ENCODE results near the gene SORBS2.

The SORBS2 gene

DNA sequence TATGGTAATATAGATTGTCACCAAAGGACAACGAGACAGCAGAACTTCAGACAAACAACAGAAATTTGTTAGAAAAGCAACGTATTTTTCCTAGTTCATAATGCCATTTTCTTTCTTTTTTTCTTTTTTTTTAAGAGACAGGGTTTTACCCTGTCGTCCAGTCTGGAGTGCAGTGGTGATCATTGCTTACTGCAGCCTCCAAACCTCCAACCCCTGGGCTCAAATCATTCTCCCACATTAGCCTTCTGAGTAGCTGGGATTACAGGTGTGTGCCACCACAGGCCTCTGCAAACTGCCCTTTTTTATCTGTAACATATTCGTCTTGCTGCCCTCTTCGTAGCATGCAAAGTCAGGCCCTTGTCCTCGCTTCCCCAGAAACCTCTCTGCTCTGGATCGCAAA, 160.1 kb downstream of the SORBS2 start:
- Mint-ChIP-seq H3K27me3 (ENCODE audit: low read depth) (no peaks in the 10 kb centered on the region), H3K4me1 (peaks cover 25% of the 10 kb centered on the region), H3K27ac (peak overlapping the region in 1 of 3 experiments; percentile 52), H3K9me3 (no peaks in the 10 kb centered on the region), H3K36me3 (ENCODE audit: low read depth) (peaks cover 7% of the 10 kb centered on the region), H3K4me3 (no peak overlapping the region)
- TF ChIP-seq, protein P1, sequence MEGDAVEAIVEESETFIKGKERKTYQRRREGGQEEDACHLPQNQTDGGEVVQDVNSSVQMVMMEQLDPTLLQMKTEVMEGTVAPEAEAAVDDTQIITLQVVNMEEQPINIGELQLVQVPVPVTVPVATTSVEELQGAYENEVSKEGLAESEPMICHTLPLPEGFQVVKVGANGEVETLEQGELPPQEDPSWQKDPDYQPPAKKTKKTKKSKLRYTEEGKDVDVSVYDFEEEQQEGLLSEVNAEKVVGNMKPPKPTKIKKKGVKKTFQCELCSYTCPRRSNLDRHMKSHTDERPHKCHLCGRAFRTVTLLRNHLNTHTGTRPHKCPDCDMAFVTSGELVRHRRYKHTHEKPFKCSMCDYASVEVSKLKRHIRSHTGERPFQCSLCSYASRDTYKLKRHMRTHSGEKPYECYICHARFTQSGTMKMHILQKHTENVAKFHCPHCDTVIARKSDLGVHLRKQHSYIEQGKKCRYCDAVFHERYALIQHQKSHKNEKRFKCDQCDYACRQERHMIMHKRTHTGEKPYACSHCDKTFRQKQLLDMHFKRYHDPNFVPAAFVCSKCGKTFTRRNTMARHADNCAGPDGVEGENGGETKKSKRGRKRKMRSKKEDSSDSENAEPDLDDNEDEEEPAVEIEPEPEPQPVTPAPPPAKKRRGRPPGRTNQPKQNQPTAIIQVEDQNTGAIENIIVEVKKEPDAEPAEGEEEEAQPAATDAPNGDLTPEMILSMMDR (IDR thresholded peaks at IDR 0.05; ENCODE audit: unreplicated experiment in 3 of 3), result no peak

DNA sequence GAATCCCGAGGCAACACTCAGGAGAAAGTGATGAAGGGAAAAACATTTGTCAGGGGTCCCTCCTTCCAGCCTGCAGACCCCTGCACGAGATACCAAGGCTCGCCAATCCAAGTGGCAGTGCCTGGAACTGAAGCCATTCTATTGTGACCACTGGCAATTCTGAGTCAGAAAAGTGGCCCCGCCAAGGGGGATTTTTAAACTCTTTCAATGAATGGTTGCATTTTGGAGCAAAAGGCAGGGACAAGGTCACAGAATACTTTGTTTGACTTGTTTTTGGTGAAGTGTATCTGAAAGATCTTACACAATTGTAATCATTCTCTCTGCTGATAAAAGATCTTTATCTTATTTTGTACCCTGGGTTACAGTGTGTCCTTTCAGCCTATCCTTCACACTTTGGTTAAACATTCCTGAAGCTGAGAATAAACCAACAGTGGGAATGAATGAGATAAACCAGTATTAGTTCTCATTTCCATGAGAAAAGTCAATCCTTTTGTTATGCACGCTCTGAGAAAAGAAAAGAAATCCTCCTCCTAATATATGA, 160.8 kb downstream of the SORBS2 start:
- Mint-ChIP-seq H3K27me3 (ENCODE audit: low read depth) (no peaks in the 10 kb centered on the region), H3K27ac (peak overlapping the region in 1 of 3 experiments; percentile 52), H3K36me3 (ENCODE audit: low read depth) (peaks cover 8% of the 10 kb centered on the region), H3K4me3 (no peak overlapping the region), H3K9me3 (no peaks in the 10 kb centered on the region), H3K4me1 (peaks cover 20% of the 10 kb centered on the region)
- TF ChIP-seq, protein P1 (IDR thresholded peaks at IDR 0.05; ENCODE audit: unreplicated experiment in 3 of 3), result no peak

DNA sequence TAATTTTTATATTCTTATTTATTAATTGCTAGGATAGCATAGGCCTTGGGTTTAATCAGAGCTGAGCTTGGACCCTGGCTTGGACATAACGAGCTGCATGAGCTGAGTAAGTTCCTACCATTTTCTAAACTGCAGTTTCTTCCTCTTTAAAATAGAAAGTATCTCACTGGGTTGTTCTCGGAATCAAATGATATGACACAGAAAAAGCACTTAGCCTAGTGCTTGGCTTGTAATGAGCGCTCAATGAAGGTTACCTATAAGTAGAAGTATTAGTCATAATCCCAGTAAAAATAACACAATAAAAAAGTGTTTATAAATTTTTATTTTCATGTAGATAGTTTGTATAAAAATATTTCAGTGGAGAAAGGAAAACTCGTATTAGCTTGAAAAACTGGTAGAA, 163.4 kb downstream of the SORBS2 start:
- no peak overlapping the region for H3K27ac Mint-ChIP-seq
- TF ChIP-seq, protein P1 (IDR thresholded peaks at IDR 0.05; ENCODE audit: unreplicated experiment in 3 of 3), result no peak
- peaks cover 20% of the 10 kb centered on the region for H3K4me1 Mint-ChIP-seq
- H3K27me3 Mint-ChIP-seq (ENCODE audit: low read depth), result no peaks in the 10 kb centered on the region
- no peak overlapping the region for H3K4me3 Mint-ChIP-seq
- H3K36me3 Mint-ChIP-seq (ENCODE audit: low read depth), result peaks cover 11% of the 10 kb centered on the region
- no peaks in the 10 kb centered on the region for H3K9me3 Mint-ChIP-seq

DNA sequence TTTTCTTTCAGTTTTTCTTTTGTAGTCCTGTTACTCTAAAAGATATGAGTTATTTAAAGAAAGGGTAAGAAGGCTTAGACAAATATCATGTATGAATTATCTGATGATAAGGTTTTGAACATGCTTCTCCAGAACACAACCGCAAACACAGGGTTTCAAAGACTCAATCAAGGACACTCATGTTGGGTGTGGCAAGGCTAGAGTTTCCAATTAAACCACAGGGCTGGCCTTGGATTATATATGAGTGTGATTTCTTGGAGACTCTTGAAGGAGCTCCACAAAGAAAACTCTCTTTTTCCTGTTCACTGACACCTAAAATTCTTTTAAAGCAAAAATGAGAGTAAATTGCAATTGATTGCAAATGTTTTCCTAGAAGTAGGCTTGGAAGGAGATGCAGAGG, 166.6 kb downstream of the SORBS2 start:
- Mint-ChIP-seq H3K4me3 (no peak overlapping the region), H3K36me3 (ENCODE audit: low read depth) (peaks cover 11% of the 10 kb centered on the region), H3K9me3 (no peaks in the 10 kb centered on the region), H3K4me1 (peaks cover 27% of the 10 kb centered on the region), H3K27me3 (ENCODE audit: low read depth) (no peaks in the 10 kb centered on the region), H3K27ac (no peak overlapping the region)
- TF ChIP-seq, protein P1 (IDR thresholded peaks at IDR 0.05; ENCODE audit: unreplicated experiment in 3 of 3), result no peak

DNA sequence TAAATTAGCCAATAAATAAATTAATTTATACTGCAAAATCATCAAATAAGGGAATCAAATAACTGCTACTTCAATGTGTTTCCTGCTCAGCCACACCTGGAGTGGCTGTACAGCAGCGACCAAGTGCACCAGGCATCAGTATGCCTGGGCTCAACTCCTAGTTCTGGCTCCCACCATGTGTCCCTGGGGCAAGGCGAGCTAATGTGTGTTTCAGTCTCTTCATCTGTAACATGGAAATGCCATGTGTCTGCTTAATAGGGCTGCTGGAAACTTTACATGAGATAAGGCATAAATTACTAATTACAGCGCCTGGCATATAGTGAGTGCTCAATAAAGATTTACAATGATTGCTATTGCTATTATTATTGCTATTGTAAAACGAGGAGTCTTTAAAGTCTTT, 167.6 kb downstream of the SORBS2 start:
- no peaks in the 10 kb centered on the region for H3K27me3 Mint-ChIP-seq (ENCODE audit: low read depth)
- TF ChIP-seq, protein P1 (IDR thresholded peaks at IDR 0.05; ENCODE audit: unreplicated experiment in 3 of 3), result no peak
- no peak overlapping the region for H3K4me3 Mint-ChIP-seq
- no peaks in the 10 kb centered on the region for H3K9me3 Mint-ChIP-seq
- H3K4me1 Mint-ChIP-seq, result peaks cover 21% of the 10 kb centered on the region
- H3K36me3 Mint-ChIP-seq (ENCODE audit: low read depth), result peaks cover 10% of the 10 kb centered on the region
- H3K27ac Mint-ChIP-seq, result no peak overlapping the region

DNA sequence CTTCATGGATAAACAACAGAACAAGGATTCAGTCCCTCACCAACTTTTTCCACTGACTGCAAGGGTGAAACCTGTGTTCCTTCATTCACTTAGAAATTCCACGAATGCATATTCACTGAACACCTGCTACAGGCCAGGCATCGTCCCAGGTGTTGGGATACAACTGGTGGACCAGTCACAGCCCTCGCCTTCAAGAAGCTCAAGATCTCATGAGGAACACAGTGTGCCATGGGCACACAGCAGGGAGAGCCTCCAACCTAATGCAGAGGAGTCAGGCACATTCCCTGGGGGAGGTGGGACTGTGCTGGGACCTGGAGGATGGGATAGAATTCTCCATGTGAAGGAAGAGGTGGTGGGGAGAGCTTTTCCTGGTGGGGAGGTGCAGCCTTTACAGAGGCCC, 169.1 kb downstream of the SORBS2 start:
- Mint-ChIP-seq H3K4me3 (no peak overlapping the region), H3K27me3 (ENCODE audit: low read depth) (peaks cover 5% of the 10 kb centered on the region), H3K4me1 (peaks cover 17% of the 10 kb centered on the region), H3K9me3 (no peaks in the 10 kb centered on the region), H3K36me3 (ENCODE audit: low read depth) (peaks cover 6% of the 10 kb centered on the region), H3K27ac (no peak overlapping the region)
- TF ChIP-seq, protein P1 (IDR thresholded peaks at IDR 0.05; ENCODE audit: unreplicated experiment in 3 of 3), result no peak

Measured in nephron (organoid).